Pancreas (tissue), 10 donors: ENCODE results near the gene GDF10. TPM values are rescaled to one million over a fixed set of nuclear protein-coding genes. Genes with fewer than 3 reads are reported as not detected.

Experiments used
- ATAC-seq, 4 donors: fragments of 200-7000 bp; cut with Tn5 transposase; one replicate each; pipeline versions ENCODE4 v1.8.0 to v1.9.1; 2020; ENCODE audit warnings: mild to moderate bottlenecking in 4 of 4, moderate library complexity in 4 of 4
- DNase-seq, 6 donors: peaks; one replicate each; pipeline ENCODE4 v3.0.0-alpha.2; 2020
- FAIRE-seq: peaks from 2 replicates; lab custom pipeline; 2012; peaks lifted over from hg19 to GRCh38; lab: Jason Lieb, UNC
- H3K27ac ChIP-seq, 4 donors: fragments of 200-600 bp; sonication (generic); 1 replicate in 3 of 4; 2 replicates in 1 of 4; pipeline versions ENCODE4 v1.5.0 to v1.8.0; 2020
- H3K27me3 ChIP-seq, 4 donors: fragments of 200-600 bp; one replicate each; pipeline ENCODE4 v1.8.0; 2021
- H3K36me3 ChIP-seq, 3 donors: fragments of 200-600 bp; sonication (generic) in 1 of 3; one replicate each; pipeline versions ENCODE4 v1.5.0 to v1.8.0; 2020 to 2021
- H3K4me1 ChIP-seq, 3 donors: fragments of 200-600 bp; one replicate each; pipeline ENCODE4 v1.8.0; 2021
- H3K4me3 ChIP-seq, 4 donors: fragments of 200-600 bp; sonication (generic) in 2 of 4; one replicate each; pipeline versions ENCODE4 v1.5.0 to v1.8.0; 2020 to 2021
- H3K9me3 ChIP-seq, 4 donors: fragments of 200-600 bp; one replicate each; pipeline ENCODE4 v1.8.0; 2021
- WGBS, 2 donors: extraction: QIAGEN DNeasy Blood & Tissue Kit; methylation state at CpG; one replicate each; pipeline ENCODE4 v1.1.7; 2013; 5-methylcytosine and 5-hydroxymethylcytosine counted together
- intact Hi-C, 3 donors: fragments of 100-400 bp; cut with DNase I; formaldehyde crosslinking; loops; one replicate each; pipeline versions ENCODE4 v1.11.1 to v1.14.2; 2022
- polyA plus RNA-seq, 2 donors: library from polyadenylated mRNA; stranded (reverse); fragments of 200-250 nt; gene quantifications; one replicate each; pipeline ENCODE4 v1.2.3, GENCODE V29; 2013
- total RNA-seq, 6 donors: library from RNA; stranded (reverse); fragmentation: NEBNext Ultra II Directional in 4 of 6; extraction: Animal tissue kit (Norgen Biotek cat#: 25700) in 4 of 6; gene quantifications; one replicate each; pipeline versions ENCODE4 v1.2.1 to v1.2.4, GENCODE V29; 2021 to 2023
- TF ChIP-seq, protein P1 (sequence below), 4 donors: fragments of 200-600 bp; sonication (generic) in 3 of 4; IDR thresholded peaks; one replicate each; pipeline versions ENCODE4 v1.5.0 to v1.8.0; 2021; ENCODE audit warnings: antibody characterized with exemption in 4 of 4
- donor health status: healthy with polysubstance abuse.
- donor health status: DM: no; HTN: no; CAD: no; lungs with moderate emphysema.
- donor health status: DM: no; HTN: no; CAD: no.
- donor health status: control.
- donor health status: control.
- donor health status: Bipolar disorder and iron deficiency.
- donor health status: DM: yes; HTN: yes; CAD: no.
- donor health status: DM: no; HTN: no; CAD: no.
- donor health status: DM: no; HTN: no; CAD: no.
- donor health status: DM: yes; HTN: yes; CAD: no.

The GDF10 gene
- total and polyA plus RNA-seq, 8 donors, result 2.0 to 13.7 (median 8.8) TPM

- H3K27me3 ChIP-seq, result no peaks in the 10 kb centered on the region
- WGBS, 2 donors, result 88 to 92% methylated on average over 22 of the region's 22 CpGs
- intact Hi-C loops, result no loop called here
- no peak overlapping the region for H3K27ac ChIP-seq
- ATAC-seq (no peak), FAIRE-seq (no peak), DNase-seq (peak in 1 of 6 donors; percentile 27)
- no peaks in the 10 kb centered on the region for H3K9me3 ChIP-seq
- no peaks in the 10 kb centered on the region for H3K4me1 ChIP-seq
- H3K36me3 ChIP-seq, result no peaks in the 10 kb centered on the region
- TF ChIP-seq, protein P1, sequence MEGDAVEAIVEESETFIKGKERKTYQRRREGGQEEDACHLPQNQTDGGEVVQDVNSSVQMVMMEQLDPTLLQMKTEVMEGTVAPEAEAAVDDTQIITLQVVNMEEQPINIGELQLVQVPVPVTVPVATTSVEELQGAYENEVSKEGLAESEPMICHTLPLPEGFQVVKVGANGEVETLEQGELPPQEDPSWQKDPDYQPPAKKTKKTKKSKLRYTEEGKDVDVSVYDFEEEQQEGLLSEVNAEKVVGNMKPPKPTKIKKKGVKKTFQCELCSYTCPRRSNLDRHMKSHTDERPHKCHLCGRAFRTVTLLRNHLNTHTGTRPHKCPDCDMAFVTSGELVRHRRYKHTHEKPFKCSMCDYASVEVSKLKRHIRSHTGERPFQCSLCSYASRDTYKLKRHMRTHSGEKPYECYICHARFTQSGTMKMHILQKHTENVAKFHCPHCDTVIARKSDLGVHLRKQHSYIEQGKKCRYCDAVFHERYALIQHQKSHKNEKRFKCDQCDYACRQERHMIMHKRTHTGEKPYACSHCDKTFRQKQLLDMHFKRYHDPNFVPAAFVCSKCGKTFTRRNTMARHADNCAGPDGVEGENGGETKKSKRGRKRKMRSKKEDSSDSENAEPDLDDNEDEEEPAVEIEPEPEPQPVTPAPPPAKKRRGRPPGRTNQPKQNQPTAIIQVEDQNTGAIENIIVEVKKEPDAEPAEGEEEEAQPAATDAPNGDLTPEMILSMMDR (IDR thresholded peaks at IDR 0.05), result no peak
- no peak overlapping the region for H3K4me3 ChIP-seq
These were observed 49.5 kb downstream of the GDF10 start for GRCh38 chr10:47349516-47349915.

GRCh38 chr10:47349941-47350371 is 50.0 kb downstream of the GDF10 start:
- TF ChIP-seq, protein P1 (IDR thresholded peaks at IDR 0.05), result no peak
- WGBS, 2 donors, result 94 to 95% methylated on average over 31 of the region's 31 CpGs
- H3K27ac ChIP-seq, result no peak overlapping the region
- H3K4me3 ChIP-seq, result no peak overlapping the region
- no peaks in the 10 kb centered on the region for H3K27me3 ChIP-seq
- FAIRE-seq (no peak), DNase-seq (peak in 1 of 6 donors; percentile 50), ATAC-seq (no peak)
- no peaks in the 10 kb centered on the region for H3K9me3 ChIP-seq
- intact Hi-C loops, result no loop called here
- H3K36me3 ChIP-seq, result no peaks in the 10 kb centered on the region
- no peaks in the 10 kb centered on the region for H3K4me1 ChIP-seq

DNA sequence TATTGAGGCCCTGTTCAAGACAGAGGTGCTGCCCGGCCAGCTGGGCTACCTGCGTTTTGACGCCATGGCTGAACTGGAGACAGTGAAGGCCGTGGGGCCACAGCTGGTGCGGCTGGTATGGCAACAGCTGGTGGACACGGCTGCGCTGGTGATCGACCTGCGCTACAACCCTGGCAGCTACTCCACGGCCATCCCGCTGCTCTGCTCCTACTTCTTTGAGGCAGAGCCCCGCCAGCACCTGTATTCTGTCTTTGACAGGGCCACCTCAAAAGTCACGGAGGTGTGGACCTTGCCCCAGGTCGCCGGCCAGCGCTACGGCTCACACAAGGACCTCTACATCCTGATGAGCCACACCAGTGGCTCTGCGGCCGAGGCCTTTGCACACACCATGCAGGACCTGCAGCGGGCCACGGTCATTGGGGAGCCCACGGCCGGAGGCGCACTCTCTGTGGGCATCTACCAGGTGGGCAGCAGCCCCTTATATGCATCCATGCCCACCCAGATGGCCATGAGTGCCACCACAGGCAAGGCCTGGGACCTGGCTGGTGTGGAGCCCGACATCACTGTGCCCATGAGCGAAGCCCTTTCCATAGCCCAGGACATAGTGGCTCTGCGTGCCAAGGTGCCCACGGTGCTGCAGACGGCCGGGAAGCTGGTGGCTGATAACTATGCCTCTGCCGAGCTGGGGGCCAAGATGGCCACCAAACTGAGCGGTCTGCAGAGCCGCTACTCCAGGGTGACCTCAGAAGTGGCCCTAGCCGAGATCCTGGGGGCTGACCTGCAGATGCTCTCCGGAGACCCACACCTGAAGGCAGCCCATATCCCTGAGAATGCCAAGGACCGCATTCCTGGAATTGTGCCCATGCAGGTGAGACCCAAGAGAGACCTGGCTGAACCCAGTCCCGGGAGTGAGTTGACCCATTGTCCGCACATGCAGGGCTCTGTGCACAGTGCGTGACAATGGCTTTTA is 51.0 kb downstream of the GDF10 start:
- H3K27me3 ChIP-seq, result no peaks in the 10 kb centered on the region
- ATAC-seq (no peak), FAIRE-seq (no peak), DNase-seq (peak in 1 of 6 donors; percentile 47)
- TF ChIP-seq, protein P1 (IDR thresholded peaks at IDR 0.05), result no peak
- intact Hi-C loops, result no loop called here
- WGBS, 2 donors, result 87 to 90% methylated on average over 39 of the region's 39 CpGs
- H3K4me3 ChIP-seq, result no peak overlapping the region
- no peaks in the 10 kb centered on the region for H3K9me3 ChIP-seq
- H3K4me1 ChIP-seq, result no peaks in the 10 kb centered on the region
- H3K27ac ChIP-seq, result no peak overlapping the region
- H3K36me3 ChIP-seq, result no peaks in the 10 kb centered on the region

DNA sequence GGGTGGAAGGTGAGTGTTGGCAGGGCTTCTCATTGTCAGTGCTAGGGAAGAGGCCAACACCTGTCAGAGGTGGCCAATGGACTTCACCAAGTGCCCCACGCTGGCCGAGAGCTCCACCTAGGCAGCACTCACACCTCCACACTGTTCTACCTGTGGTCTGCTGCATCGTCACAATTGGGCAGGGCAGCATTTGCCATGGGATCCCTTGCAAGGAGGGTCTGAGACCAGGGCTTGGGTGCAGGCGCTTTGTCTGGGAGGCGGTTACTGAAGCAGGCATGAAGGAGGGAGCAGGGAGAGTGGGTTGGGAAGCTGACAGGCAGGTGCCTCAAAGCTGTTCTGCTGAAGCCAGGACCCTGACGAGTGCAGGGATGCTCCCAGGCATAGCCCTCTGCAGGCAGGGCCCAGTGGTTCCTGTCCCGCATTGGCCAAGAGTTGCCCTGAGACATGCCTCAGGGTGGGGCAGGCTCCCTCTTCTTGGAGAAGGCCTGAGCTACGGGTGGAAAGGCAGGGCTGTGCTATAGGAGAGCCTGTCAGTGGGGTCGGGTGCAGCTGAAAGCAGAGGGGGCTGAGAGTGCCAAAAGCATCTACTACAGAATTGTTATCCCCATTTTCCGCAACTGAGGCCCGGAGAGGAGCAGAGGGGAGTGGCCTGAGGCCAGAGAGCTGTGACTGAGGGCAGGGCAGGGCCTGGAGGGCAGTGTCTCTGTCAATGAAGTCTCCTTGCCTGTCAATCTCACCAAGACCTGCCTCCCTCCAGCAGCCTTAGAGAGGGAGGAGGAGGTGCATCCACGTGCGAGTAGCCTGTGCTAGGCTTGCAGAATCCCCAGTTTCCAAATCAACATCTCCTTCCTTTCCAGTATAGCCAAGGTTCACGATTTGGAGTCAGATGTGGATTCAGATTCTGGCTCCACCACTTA is 52.2 kb downstream of the GDF10 start:
- Histone ChIP-seq H3K27ac (no peak overlapping the region), H3K36me3 (no peaks in the 10 kb centered on the region), H3K4me3 (no peak overlapping the region), H3K4me1 (no peaks in the 10 kb centered on the region), H3K27me3 (no peaks in the 10 kb centered on the region), H3K9me3 (no peaks in the 10 kb centered on the region)
- DNase-seq, result no peak
- intact Hi-C loops, result no loop called here
- TF ChIP-seq, protein P1 (IDR thresholded peaks at IDR 0.05), result no peak
- ATAC-seq, result no peak
- FAIRE-seq, result no peak
- WGBS, 2 donors, result 79 to 82% methylated on average over 14 of the region's 14 CpGs
